ENCODE results near the gene SIDT2.
"Not testable (repeated sequence)": the region's sequence is repeated elsewhere in the genome, so short reads cannot be mapped to it uniquely, and the experiment has no call there.

SIDT2 gene

DNA sequence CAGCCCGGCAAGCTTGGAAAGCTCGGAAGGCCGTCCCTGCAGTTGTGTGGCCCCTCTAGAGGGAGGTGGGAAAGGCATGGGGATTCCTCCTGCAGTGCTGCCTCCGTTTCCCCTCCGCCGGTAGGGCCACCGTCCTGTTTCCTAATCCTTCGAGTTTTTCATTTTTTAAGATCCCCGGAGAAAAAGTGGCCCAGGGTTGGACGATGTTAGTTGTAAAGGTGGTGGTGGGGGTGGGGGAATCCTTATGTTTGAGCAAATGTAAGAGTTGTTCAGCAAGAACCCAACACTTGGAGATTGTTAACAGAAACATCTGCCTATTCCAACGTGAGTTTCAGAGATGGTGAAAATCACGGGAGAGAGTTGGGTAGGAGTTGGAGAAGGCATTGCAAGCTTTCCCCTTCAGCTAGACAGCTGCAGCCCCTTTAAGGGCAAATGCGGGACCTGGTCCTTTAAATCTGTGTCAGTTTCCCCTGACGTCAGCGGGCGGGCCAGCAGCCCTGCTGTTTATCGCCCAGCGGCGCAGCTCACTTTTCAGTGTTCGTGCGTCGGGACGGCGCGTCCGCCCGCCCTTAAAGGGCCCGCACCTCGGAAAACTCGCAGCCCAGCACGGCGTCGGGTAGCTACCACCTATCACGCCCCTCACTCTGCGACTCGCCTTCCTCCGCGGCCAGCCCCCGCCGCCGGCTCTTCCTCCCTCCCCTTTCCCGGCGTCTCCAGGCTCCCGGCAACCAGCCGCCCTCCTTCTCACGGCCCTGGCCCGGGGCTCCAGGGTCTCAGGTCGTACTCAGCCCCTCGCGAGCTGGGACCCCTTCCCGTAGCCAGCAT lies at the start of gene SIDT2:
SIDT2 (plus strand) TSS at position 534 of the 825 bp plus-strand sequence. CDS start 521 bp downstream, outside the sequence.
- DNase-seq (ENCODE audit: low spot score): peak; percentile 90
- no peak for FAIRE-seq

DNA sequence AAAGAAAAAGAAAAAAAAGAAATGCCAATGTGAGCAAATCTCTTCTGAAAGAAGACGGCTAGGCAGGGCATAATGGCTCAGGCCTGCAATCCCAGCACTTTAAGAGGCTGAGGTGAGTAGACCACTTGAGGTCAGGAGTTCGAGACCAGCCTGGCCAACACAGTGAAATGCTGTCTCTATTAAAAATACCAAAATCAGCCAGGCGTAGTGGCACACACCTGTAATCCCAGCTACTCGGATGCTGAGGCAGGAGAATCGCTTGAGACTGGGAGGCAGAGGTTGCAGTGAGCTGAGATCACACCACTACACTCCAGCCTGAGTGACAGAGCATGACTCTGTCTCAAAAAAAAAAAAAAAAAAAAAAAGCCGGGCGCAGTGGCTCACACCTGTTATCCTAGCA lies 48.1 kb upstream of the SIDT2 start:
- not testable (repeated sequence) for DNase-seq (ENCODE audit: low spot score); FAIRE-seq

DNA sequence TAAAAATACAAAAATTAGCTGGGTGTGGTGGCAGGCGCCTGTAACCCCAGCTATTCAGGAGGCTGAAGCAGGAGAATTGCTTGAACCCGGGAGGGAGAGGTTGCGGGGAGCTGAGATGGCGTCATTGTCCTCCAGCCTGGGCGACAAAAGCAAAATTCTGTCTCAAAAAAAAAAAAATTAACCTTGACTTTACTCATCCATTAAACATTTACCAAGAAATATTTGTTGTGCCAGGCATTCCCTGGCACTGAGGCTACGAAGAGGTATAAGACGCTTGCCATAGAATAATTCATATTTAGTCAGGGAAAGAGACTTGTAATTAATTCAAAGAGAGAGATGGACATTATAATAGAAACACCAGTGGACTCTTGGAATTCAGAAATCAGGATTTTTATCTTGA lies 47.7 kb upstream of the SIDT2 start:
- no peak for FAIRE-seq
- DNase-seq (ENCODE audit: low spot score): no peak

DNA sequence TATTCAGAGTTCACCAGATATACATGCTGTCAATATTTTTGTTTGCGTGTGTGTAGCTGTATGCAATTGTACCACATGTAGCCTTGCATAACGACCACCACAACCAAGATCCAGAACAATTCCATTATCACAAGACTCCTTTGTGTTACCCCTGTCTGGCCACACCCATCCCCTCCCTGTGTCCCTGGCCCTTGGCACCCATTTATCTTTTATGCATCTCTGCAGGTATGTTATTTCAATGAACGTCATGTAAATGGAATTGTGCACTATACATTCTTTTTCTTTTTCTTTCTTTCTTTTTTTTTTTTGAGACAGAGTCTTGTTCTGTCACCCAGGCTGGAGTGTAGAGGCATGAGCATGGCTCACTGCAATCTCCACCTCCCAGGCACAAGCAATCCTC lies 44.1 kb upstream of the SIDT2 start:
- DNase-seq (ENCODE audit: low spot score): no peak
- FAIRE-seq: no peak

DNA sequence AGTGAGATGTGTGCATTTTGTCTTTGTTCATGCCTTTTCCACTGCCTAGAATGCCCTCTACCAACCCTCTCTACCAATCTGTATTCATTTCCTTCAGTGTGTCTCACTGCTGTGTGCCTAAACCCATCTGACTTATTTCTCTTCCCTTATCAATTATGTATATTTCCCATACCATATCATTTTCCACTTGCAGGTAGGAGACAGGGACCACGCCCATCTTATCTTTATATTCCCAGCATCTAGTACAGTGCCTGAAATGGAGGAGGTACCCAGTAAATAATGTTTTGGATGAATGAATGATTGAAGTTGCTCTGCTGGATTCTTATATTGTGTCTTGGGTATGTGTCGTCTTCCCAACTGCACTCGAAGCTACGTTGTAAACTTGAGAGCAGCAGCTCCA lies 43.6 kb upstream of the SIDT2 start:
- DNase-seq (ENCODE audit: low spot score); FAIRE-seq: not testable (repeated sequence)

DNA sequence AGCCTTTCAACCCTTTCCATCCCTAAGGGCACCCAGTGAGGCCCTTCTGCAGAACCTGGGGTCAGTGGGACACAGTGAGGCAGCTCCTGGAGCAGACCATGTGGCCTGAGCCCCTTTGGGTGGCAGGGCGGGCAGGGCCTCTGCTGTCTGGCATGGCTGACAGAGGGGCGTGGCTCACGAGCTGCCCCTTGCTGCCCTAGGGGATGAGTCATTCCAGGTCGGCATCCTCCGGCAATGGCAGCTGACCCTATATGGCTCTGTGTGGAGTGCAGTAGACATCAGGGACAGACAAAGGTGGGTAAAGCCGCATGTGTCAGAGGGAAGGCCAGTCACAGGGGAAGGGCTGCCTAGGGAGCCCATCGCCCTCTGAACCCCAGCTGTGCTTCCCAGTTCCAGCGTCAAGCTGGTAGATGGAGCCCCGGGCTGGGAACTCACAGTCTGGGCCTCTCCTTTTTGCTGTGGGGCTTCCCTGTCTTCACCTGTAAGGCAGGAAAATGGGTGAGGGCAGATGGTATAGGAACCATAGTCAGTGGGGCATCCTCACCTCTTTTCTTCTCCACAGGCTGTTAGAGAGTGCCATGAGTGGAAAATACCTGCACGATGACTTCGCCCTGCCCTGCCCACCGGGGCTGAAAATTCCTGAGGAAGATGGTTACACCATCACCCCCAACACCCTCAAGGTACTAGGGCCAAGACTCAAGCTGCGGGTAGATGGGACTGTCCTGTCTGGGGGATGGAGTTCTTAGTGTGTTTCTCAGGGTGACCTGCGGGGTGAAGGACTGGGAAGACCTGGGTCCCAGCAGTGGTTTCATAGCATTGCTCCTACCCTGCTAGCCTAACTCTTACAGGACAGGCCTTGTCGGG lies 41.1 kb upstream of the SIDT2 start:
- peak; percentile 96 for FAIRE-seq

DNA sequence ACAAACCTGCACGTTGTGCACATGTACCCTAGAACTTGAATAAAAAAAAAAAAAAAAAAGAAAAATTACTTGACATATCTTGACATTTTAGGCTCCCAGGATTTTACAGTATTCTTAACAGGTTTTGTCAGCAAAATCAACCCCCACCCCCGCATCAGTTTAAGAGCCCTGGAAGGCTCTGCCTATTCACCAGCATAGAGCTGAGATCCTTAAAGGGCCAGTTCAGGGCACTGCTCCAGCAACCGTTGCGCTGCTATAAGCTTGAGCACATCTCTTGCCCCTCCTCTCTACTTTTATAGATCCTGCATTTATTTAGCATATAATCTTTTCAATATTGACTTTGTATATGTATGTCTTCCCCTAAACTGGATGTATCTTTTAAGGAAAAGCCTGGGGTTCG lies 35.2 kb upstream of the SIDT2 start:
- DNase-seq (ENCODE audit: low spot score) (peak; percentile 40), FAIRE-seq (no peak)

More for the DNA sequence above, 41.1 kb upstream of the SIDT2 start:
- not testable (repeated sequence) for DNase-seq (ENCODE audit: low spot score)

DNA sequence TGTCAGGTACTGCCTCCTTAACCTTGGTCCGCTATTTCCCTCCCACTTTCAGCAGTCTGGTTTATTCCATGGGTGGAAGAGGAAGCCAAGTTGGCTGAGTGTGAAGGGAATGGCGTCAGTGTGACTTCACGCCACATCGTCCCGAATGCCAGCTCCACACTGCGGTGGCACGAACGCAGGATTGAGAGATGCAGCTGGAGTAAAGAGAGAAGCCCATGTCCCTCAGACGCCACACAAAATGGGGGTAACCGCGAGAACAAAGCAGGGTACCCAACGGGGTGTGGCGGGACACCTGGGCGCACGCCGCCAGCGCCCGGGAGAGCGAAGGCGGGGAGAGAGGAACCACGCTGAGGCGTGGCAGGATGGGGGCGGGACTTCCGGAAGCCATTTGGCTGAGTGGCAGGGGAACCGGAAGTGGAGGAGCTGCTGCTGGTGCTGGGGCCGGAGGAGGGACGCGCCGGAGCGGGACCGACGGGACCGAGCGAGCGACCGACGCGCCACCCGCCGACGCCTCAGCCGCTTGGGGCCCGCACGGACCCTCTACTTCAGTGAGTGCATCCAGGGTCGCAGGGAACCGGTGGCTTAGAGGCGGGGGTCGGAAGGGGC lies 34.6 kb upstream of the SIDT2 start, which contains the start of gene PAFAH1B2:
PAFAH1B2 (plus strand) TSS at position 417 of the 606 bp plus-strand sequence. CDS start 8,161 bp downstream, outside the sequence.
- DNase-seq (ENCODE audit: low spot score) (peak; percentile 95), FAIRE-seq (no peak)

DNA sequence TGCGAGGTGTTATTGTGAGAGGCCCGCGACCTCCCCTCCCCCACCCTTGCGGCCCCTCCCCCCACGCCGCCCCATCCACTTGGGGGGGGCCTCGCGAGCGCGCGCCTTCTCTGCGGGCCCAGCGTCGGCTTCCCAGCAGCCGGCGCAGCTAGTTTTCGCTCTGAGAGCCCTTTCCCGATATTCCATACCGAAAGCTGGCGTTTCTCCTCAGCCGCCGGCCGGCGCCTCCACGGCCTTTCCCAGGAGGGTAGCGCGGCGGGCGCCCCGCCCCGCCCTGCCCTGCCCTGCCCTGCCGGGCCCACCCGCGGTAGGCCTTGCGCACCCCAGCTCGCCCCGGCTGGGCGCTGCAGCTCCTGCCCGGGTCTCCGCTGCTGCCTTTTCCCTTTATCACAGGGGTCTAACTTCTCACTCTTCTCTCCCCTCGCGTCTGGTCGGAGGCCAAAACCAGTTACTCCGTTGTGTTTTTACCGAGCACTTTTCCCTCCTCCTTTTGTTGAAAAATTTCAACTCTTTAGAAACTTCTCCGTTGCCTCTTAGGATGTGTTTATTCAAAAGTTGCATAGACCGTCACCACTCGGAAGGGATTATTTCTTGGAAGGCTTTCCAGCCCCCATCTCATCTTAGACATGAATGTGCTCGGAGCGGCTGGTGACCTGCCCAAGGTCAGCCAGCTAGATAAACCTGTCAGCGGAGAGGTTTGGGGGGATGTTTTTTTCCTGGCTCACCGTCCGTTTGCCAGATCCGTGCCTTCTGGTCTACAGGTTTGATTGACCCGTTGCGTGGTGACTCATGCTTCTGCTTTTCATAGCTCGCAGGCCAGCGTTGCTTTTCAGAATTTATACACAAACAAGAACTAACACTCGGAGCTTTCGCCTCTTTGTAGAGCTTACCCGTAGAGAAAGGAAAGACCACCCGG lies 33.8 kb upstream of the SIDT2 start:
- DNase-seq (ENCODE audit: low spot score) (peak; percentile 56), FAIRE-seq (no peak)

DNA sequence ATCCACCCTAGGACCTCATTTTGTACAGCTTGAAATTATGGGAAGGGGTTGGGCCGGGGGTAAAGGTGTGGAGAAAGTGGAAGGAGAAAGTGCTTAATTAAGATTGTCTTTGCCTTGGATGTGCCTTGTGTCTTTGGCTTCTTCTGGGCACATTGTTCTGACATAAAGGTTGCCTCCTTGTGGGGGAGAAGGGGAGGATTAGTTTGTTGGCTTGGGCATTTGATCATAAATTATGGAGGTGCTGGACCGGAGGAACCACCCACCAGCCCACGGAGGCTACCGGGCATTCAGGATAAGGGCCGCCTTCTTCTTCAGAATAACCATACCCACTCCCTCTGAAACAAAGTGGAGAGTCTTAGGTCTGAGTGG lies 33.2 kb upstream of the SIDT2 start:
- FAIRE-seq (no peak), DNase-seq (ENCODE audit: low spot score) (peak; percentile 20)

DNA sequence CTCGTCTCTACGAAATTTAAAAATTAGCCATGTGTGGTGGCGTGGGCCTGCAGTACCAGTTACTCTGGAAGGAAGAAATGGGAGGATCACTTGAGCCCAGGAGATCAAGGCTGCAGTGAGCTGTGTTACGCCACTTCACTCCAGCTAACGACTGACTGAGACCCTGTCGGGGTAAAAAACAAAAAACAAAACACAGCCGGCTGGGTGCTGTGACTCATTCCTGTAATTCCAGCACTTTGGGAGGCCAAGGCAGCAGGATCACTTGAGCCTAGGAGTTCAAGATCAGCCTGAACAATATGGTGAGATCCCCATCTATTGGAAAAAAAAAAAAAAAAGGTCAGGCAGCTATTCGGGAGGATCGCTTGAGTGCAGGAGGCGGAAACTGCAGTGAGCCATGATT lies 32.0 kb upstream of the SIDT2 start:
- DNase-seq (ENCODE audit: low spot score): no peak
- no peak for FAIRE-seq

DNA sequence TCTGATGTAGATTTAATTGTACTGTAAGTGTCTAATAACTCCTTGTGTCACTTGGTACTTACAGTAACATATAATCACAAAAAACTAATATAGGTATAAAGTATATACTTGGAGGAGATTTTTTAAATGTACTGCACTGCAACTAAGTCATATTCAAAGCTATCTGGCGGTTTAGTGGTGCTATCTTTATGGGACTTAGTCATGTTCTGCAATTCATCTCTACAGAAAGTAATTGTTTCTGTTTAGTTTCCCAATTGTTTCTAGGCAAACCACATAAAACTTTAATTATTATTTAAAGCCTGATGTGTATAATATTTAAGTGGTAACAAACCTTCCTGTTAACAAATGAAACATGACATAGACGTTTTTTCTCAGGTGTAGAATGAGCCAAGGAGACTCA lies 26.5 kb upstream of the SIDT2 start:
- no peak for FAIRE-seq

DNA sequence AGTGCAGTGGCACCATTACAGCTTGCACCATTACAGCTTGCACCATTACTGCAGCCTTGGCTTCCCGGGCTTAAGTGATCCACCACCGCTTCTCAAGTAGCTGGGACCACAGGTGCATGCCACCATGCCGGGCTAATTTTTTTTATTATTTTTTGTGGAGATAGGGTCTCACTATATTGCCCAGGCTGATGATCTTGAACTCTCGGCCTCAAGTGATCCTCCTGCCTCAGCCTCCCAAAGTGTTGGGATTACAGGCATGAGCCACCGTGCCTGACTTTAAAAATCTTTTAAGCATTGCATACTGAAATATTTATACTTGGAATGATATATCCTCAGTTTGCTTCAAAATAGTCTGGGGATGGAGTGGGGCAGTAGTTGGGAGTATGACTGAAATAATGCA lies 24.1 kb upstream of the SIDT2 start:
- DNase-seq (ENCODE audit: low spot score) (no peak), FAIRE-seq (no peak)

More for the DNA sequence above, 26.5 kb upstream of the SIDT2 start:
- no peak for DNase-seq (ENCODE audit: low spot score)

DNA sequence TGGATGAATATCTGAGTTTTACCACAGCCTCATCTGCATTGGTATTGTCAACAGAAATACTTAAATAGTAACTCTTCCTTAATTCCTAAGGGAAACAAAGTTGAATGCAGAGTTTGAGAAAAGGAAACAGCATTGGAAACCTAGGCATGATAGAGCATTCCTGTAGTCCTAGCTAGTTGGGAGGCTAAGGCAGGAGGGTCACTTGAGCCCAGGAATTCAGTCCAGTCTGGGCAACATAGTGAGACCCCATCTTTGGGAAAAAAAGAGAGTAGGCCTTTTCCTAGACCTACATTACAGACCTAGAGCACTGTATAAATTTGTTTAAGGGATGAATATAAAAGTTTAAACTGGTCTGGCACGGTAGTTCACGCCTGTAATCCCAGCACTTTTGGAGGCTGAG lies 21.0 kb upstream of the SIDT2 start:
- FAIRE-seq (no peak), DNase-seq (ENCODE audit: low spot score) (no peak)

DNA sequence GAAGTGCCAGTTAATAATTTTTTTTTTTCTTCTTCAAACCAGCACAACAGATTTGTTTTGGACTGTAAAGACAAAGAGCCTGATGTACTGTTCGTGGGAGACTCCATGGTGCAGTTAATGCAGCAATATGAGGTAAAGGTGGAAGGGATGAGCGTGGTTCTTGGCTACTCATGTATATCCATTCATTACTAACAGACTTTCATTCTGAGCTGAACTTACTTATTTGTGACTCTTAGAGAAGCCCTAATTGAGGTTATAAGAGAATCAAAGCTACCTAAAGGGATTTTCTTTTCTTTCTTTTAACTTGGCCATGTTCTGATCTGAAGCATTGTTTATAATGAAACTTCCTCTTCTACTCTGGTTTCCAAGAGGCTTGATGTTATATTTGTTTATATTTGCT lies 18.7 kb upstream of the SIDT2 start:
- FAIRE-seq (no peak), DNase-seq (ENCODE audit: low spot score) (no peak)

DNA sequence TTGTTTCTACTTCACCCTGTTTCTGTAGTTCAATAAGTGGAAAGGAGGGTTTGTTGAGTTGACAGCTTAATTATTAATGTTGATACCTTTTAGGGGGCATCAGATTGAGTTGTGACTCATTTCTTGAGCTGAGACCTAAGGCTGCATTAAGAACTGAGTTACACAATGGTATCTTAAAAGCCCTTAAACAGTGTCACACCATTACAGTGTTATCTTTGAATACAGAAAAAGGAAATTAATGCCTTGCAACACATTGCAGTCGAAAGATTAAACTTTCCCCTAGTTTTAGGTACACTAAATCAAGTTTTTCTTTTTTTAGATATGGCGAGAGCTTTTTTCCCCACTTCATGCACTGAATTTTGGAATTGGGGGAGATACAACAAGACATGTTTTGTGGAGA lies 17.7 kb upstream of the SIDT2 start:
- DNase-seq (ENCODE audit: low spot score): no peak
- FAIRE-seq: no peak

DNA sequence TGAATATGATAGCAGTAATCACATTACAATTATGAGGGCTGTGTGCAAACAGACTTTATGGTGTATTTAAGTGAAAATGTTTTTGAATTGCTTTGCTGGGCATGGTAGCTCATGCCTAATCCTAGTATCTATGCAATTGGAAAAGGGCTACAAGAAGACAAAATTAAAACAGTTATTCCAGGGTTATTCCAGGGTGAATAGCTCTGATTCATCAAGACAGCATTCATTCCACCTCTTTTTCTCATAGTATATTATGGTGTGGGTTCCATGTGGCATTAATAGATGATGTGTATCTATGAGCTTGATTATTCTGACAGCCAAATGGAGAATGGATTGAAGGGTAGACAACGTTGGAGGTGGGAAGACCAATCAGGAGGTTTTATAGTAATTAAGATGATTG lies 12.1 kb upstream of the SIDT2 start:
- FAIRE-seq: no peak
- DNase-seq (ENCODE audit: low spot score): no peak

DNA sequence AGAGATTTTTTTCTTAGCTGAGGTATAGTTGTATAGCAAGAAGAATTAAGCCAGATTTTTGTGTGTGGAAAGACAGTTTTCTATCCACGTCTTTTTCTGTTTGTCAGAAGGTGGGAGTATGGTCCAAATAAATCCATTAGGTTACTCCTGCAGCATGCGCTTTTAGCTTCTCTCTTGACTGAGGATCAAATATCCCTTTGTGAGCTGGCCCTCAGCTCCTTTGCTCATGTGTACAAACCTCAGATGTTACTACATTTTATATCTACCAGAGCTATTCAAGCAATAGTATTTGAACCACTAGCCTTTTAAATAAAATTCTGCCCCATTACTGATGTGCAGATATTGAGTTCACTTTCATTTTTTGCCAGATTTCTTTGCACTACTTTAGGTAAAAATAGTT lies 8.8 kb upstream of the SIDT2 start:
- DNase-seq (ENCODE audit: low spot score): no peak
- no peak for FAIRE-seq

DNA sequence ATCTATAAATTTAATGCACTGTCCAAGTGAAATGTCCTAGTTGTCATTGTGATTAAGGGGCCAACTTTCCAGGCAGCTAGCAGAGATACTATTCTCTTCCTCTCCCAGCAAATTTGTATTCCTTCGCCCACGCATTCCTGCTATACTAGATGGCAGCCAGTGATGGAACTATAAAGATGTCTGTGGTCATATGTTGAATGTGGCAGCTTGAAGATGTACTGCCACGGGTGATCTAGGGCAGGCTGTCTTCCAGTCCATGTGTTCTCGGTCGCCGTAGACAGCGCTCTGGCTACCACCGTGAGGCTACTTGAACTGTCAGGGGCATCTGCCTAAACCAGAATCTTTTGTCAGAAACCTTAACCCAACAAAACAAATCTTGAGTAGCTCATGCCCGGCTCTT lies 8.3 kb upstream of the SIDT2 start:
- FAIRE-seq (no peak), DNase-seq (ENCODE audit: low spot score) (no peak)

DNA sequence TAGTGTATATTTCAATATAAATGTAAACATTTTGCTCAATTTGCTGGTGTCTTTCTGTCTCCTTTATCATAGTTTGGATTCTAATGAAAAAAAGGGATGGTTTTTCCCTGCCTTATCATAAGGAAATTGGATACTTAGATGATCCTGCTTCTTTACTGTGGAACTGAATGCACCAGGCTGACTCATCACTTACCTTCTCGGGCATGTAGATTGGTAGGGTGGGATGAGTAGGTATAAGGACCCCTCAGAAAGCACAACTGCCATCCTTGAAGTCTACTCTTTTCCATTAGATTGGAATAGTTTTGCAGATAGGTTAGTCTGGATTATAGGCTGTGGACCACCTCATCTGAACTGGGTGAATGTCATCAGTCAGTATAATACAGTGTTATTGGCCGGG lies 7.5 kb upstream of the SIDT2 start:
- DNase-seq (ENCODE audit: low spot score) (no peak), FAIRE-seq (no peak)

Data from urothelium cell line (cell line).